Measurements from ENCODE around the gene ETF1. TPM values are rescaled to one million over a fixed set of nuclear protein-coding genes. Genes with fewer than 3 reads are reported as not detected.

The ETF1 gene
- total RNA-seq, 1 donor from 2014 or later, result 86.8 TPM

DNA sequence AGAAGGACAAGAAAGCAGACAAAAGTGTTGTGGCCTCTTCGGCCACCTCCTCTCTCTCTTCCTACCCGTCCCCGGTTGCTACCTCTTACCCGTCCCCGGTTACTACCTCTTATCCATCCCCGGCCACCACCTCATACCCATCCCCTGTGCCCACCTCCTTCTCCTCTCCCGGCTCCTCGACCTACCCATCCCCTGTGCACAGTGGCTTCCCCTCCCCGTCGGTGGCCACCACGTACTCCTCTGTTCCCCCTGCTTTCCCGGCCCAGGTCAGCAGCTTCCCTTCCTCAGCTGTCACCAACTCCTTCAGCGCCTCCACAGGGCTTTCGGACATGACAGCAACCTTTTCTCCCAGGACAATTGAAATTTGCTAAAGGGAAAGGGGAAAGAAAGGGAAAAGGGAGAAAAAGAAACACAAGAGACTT is 75.3 kb downstream of the ETF1 start:
- intact Hi-C loops (cut with DNase I), result no loop called here
- DNase-seq (ENCODE audit: low spot score), result no peak

DNA sequence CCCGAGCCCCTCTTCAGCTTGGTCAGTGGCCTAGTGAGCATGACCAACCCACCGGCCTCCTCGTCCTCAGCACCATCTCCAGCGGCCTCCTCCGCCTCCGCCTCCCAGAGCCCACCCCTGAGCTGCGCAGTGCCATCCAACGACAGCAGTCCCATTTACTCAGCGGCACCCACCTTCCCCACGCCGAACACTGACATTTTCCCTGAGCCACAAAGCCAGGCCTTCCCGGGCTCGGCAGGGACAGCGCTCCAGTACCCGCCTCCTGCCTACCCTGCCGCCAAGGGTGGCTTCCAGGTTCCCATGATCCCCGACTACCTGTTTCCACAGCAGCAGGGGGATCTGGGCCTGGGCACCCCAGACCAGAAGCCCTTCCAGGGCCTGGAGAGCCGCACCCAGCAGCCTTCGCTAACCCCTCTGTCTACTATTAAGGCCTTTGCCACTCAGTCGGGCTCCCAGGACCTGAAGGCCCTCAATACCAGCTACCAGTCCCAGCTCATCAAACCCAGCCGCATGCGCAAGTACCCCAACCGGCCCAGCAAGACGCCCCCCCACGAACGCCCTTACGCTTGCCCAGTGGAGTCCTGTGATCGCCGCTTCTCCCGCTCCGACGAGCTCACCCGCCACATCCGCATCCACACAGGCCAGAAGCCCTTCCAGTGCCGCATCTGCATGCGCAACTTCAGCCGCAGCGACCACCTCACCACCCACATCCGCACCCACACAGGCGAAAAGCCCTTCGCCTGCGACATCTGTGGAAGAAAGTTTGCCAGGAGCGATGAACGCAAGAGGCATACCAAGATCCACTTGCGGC is 75.9 kb downstream of the ETF1 start:
- intact Hi-C loops (cut with DNase I), result no loop called here
- no peak for DNase-seq (ENCODE audit: low spot score)

DNA sequence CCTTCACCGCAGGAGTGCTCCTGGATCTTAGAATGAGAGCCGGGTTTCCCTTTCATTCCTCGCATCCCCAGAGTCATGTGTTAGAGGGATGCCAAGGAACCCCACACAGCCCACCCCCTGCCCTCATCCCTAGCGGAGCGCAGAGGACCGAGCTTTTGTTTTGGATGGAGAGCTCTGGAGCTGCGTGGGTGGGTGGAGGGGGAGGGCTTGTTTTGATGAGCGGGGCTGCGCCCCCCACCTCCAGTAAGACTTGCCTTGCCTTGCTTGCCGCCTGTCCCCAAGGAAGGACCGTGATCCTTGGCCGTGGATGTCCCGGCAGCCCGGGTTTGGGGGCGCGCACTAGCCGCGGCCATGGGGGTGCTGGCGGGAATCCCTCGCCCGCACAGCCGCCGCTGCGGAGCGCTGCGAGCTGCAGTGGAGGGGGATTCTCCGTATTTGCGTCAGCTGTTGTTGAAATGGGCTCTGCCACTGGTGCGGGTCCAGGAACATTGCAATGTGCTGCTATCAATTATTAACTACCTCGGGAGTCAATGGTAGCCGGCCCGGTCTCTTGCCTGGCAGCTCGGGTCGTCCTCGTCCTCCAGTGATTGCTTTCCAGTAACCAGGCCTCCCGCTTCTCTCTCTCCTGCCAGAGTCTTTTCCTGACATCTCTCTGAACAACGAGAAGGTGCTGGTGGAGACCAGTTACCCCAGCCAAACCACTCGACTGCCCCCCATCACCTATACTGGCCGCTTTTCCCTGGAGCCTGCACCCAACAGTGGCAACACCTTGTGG is 76.7 kb downstream of the ETF1 start:
- no peak for DNase-seq (ENCODE audit: low spot score)
- intact Hi-C loops (cut with DNase I), result no loop called here

DNA sequence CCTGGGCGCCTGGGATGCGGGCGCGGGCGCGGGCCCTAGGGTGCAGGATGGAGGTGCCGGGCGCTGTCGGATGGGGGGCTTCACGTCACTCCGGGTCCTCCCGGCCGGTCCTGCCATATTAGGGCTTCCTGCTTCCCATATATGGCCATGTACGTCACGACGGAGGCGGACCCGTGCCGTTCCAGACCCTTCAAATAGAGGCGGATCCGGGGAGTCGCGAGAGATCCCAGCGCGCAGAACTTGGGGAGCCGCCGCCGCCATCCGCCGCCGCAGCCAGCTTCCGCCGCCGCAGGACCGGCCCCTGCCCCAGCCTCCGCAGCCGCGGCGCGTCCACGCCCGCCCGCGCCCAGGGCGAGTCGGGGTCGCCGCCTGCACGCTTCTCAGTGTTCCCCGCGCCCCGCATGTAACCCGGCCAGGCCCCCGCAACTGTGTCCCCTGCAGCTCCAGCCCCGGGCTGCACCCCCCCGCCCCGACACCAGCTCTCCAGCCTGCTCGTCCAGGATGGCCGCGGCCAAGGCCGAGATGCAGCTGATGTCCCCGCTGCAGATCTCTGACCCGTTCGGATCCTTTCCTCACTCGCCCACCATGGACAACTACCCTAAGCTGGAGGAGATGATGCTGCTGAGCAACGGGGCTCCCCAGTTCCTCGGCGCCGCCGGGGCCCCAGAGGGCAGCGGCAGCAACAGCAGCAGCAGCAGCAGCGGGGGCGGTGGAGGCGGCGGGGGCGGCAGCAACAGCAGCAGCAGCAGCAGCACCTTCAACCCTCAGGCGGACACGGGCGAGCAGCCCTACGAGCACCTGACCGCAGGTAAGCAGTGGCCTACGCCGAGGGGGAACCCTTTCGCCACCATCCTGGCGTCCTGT is 77.5 kb downstream of the ETF1 start, which contains the start of gene EGR1:
TSS of gene EGR1 (plus strand) at position 219 of the 864 bp plus-strand sequence. CDS start at position 502, 283 bp downstream.
- DNase-seq (ENCODE audit: low spot score), result peak; percentile 97
- intact Hi-C loops (cut with DNase I), result no loop called here

DNA sequence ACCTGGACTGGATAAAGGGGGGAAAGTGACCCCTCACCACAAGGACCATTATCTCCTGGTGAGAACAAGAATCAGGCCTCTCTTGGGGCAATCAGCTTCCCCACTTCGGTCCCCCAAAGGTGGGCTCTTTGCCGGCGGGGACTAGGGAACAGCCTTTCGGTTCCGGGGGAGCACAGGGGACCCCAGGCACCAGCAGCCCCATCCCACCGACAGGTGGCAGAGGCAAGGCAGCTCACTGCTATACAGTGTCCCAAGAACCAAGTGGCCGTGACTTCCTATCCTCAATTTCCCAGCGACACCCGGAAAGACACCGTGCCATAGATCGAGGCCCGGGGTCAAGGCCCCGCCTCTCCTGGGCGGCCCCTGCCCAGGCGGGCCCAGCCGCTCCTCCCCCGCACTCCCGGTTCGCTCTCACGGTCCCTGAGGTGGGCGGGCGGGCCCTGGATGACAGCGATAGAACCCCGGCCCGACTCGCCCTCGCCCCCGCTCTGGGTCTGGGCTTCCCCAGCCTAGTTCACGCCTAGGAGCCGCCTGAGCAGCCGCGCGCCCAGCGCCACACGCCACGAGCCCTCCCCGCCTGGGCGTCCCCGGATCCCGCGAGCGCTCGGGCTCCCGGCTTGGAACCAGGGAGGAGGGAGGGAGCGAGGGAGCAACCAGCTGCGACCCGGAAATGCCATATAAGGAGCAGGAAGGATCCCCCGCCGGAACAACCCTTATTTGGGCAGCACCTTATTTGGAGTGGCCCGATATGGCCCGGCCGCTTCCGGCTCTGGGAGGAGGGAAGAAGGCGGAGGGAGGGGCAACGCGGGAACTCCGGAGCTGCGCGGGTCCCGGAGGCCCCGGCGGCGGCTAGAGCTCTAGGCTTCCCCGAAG is 78.4 kb downstream of the ETF1 start:
- peak; percentile 97 for DNase-seq (ENCODE audit: low spot score)
- intact Hi-C loops (cut with DNase I), result loop anchor here (1.0 kb wide), 3 partner anchors 28 to 111 kb away; partner anchors contain the start of genes ETF1 and HSPA9

DNA sequence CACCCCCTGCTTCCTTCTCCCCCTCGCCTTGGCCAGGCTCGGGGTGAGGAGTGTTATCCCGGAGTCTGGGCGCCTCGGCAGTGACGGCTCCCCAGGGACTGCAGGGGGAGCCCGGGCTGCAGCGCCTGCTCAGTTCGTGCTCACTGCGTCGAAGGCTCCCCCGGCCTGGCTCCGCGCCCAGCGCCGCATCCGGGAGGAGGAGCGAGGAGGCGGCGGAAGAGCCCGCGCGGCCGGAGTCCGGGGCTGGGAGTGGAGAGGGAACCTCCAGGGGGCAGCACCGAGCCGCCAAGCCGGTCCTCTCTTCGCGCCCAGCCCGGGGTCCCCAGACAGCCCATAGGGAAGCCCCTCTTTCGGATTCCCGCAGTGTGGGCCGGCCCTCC is 79.0 kb downstream of the ETF1 start:
- peak; percentile 98 for DNase-seq (ENCODE audit: low spot score)
- intact Hi-C loops (cut with DNase I), result loop anchor here (1.0 kb wide), 3 partner anchors 28 to 111 kb away; partner anchors contain the start of genes ETF1 and HSPA9

DNA sequence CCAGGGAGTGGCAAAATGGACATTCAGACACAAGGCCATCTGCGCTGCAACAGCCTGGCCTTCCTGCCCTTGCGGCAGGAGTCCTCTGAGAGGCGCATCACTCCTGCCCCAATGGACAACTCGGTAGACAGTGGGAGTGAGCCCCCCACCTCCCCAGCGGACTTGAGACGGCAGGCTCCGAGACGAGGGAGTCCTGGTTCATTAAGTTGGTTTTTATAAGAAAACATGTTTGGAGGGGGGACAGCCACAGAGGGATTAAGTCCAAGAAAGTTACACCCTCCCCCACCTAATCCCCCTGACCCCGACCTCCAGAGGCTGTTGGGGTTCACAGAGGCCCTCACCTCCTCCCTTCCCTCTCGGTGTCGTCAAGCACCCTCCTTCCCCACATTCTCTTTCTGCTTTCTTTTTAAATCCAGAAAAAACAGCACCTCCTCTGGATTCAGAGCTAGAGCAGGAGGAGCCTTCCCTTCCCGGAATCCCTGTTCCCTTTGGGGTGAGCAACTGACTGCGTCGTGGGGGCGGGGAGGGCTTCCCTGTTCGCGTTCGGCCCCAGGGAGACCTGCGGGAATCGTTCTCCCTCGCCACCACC is 79.5 kb downstream of the ETF1 start:
- intact Hi-C loops (cut with DNase I), result loop anchor here (1.0 kb wide), 3 partner anchors 29 to 112 kb away; partner anchors contain the start of genes ETF1 and HSPA9
- DNase-seq (ENCODE audit: low spot score), result no peak

DNA sequence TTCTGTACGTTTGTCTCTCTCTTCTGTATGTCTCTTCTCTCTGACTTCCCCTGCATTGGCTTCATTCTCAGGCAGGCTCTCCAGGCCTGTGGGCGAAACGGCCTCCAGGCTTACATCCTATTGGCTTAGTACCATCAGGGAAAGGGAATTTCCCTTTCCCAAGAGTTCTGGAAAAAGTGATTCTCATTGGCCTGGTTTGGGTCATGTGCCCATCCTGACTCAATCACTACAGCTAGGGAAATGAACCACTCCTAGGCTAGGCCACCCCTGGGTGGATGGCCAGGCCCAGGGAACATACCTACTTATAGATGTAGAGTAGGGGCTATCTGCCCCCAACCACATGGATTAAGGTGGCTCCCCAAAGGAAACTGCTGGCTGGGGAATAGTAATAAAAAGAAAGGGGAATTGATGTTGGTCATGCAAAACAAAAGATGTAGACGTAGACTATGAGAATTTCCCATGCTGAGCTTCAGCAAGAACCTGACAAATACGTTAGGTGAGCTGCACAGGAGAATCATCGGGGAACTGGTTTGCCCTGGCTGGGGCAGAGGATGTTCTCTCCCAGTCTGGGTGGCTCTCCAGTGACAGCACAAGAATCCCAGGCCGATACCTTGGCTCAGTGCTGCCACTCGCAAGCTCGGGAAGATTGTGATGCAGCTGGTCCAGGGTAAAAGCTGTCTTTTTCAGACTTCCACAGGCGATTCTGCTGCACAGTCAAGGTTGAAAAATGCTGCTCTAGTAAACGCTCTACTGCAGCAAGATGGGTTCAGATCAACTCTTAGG is 81.5 kb downstream of the ETF1 start:
- intact Hi-C loops (cut with DNase I), result no loop called here
- DNase-seq (ENCODE audit: low spot score), result no peak

DNA sequence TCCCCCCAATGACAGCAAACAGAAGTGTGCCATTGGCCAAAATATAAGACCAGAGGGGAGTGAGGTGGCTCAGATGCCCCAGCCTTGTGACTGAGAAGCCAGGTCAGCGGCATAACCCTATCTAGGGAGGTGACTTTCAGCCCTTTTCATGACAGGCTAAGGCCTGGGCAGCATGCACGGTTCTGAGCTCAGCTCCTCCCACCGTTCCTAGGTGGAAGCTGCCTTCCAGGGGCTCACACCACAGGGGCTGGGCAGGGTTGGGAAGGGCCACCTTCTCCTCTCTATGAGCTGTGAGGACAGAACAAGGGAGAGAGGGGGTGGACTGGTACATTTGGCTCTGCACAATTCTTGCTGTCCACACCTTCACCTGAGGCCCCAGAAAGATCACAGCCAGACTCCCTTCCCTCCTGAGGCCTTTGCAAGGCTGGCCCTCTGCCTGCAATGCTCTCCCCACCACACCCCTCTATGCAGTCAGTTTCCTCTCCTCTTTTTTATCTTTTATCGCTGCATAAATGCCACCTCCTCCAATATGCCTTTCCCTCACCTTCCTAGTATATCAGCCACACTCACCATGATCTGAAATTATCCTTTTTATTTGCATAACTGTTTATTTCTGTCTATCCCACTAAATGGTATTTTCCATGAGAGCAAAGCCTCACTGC is 82.9 kb downstream of the ETF1 start:
- intact Hi-C loops (cut with DNase I), result no loop called here
- DNase-seq (ENCODE audit: low spot score), result no peak

DNA sequence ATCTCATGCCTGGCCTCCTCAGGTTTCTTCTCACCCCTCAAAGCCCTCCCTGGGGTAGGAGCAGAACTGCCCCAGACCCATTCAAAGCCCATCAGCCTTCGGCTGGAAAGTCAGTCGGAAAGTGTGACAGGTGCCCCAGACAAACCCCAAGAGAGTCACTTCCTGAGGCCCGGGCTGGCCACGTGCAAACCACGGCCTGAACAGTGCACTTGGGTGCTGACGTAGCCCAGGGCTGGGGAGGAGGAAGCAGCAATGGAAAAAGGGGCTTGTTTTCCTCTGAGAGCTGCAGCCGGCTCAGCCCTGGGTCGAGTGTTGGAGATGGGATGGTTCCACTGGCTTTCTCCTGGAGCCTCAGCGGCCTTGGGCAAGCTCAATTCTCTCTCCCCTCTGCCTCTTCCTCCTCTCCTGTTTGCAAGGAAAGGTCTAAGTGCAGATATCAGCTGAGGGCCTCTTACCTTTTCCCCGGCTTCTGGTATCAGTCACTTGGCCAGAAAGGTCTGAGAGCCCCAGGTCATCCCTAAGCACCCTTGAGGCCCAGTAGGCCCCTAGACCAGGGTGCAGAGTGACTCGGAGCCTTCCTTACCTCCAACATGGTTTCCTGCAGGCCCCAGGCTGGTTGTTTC is 83.6 kb downstream of the ETF1 start:
- DNase-seq (ENCODE audit: low spot score), result no peak

DNA sequence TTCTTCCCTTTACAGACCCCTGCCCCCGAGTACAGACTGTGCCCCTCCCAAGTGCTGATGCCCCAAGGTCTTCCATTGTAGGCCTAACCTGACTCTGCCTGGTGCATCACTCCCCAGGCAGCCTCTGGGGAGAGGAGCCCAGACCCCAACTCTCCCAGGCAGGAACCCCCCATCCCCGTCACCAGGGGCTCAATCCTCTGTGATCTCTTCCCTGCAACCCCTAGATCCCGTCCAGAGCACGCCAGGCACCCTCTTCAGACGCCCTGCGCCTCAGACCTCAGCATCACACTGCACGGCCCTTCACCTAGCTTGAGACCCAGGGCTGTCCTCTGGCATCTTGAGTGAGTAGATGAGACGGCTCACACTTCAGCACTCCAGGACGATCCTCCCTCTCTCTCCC is 84.2 kb downstream of the ETF1 start:
- intact Hi-C loops (cut with DNase I), result no loop called here
- no peak for DNase-seq (ENCODE audit: low spot score)

More for the DNA sequence above, 83.6 kb downstream of the ETF1 start:
- intact Hi-C loops (cut with DNase I), result no loop called here

DNA sequence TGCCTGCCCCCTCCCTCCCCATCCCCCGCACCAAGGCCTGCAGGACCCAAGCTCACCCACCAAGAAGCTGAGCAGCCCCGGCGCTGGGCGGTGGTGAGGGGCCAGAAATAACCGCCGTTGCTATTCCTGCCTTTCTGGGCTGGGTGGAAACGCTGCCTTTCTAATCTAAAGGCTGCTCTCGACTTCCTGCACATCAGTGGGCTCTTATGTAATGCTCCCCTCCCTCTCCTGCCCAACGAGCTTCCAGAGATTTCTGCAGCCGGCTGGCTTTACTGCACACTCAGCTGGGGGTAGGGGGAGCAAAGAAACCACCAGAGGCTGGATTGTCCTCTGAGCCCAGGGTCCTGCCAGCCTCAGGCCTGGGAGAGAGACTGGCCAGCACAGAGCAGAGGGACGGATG is 84.7 kb downstream of the ETF1 start:
- no peak for DNase-seq (ENCODE audit: low spot score)
- intact Hi-C loops (cut with DNase I), result no loop called here

DNA sequence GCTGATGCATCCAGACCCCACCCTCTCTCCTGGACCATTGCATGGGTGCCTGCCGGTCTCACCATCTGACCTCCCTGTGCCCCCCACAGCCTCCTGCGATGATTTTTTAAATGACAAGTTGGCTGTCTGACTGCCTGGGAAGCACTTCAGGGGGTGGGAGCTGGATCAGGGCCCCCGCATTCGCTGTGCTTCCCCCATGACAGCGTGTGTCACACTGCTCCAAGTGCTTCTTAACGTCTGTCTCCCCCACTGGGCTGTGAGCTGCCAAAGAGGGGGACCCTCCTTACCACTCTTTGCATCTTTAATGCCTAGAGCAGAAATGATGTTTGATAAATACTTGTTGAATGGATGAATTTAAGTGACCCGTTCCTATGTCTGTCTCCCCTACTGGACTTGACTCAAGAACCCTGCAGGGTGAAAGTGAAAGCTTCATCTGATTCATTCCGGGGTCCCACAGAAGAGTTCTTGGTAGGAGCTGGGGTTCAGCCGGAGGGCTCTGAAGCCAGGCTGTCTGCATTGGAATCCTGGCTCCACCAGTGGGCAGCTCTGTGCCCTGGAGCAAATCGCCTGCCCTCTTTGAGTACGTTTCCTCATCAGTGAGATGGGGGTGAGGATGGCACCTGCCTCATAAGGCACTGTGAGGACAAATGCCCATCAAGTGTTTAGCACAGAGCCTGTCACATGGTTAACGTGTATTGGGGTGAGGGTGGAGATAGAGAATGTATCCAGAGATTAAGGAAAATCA is 85.3 kb downstream of the ETF1 start:
- intact Hi-C loops (cut with DNase I), result no loop called here
- DNase-seq (ENCODE audit: low spot score), result no peak

Data from cardiac septum (tissue), 1 donor.